Activated CD8-positive, alpha-beta memory T cell treated with anti-CD3 and anti-CD28 coated beads, Interleukin-2, amount 50 U/mL, for 1 hour (primary cell): ENCODE results near the gene LPIN1.

Source experiments
- DNase-seq: peaks from one replicate; pipeline ENCODE4 v3.0.0-alpha.2; 2020; ENCODE audit errors: extremely low read depth

The LPIN1 gene

GRCh38 chr2:11866358-11867335 is 120.2 kb downstream of the LPIN1 start:
- no peak for DNase-seq

GRCh38 chr2:11867926-11868325 is 121.5 kb downstream of the LPIN1 start:
- DNase-seq = no peak

- no peak for DNase-seq
Measured at GRCh38 chr2:11869391-11869991, 123.1 kb downstream of the LPIN1 start.

DNA sequence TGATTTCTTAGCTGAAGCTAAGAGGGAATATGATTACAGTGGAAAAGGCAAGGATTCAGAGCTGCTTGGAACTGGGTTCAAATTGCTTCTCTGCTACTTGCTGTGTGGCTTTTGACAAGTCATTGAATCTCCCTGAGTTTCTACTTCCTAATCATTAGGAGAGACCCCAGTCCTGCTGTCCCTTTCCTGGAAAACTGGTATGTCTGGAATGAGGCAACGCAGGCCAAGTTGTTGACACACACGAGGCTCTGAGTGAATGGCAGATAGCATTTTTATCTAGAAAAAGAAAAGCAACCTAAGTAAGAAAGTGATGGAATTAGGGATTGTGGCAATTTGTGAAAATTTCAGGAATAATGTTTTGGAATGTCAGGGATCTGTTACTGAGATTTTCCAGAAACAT is 123.6 kb downstream of the LPIN1 start:
- no peak for DNase-seq

- DNase-seq = no peak
Measured at GRCh38 chr2:11870584-11870983, 124.2 kb downstream of the LPIN1 start.

GRCh38 chr2:11871421-11871820 is 125.0 kb downstream of the LPIN1 start:
- no peak for DNase-seq

DNA sequence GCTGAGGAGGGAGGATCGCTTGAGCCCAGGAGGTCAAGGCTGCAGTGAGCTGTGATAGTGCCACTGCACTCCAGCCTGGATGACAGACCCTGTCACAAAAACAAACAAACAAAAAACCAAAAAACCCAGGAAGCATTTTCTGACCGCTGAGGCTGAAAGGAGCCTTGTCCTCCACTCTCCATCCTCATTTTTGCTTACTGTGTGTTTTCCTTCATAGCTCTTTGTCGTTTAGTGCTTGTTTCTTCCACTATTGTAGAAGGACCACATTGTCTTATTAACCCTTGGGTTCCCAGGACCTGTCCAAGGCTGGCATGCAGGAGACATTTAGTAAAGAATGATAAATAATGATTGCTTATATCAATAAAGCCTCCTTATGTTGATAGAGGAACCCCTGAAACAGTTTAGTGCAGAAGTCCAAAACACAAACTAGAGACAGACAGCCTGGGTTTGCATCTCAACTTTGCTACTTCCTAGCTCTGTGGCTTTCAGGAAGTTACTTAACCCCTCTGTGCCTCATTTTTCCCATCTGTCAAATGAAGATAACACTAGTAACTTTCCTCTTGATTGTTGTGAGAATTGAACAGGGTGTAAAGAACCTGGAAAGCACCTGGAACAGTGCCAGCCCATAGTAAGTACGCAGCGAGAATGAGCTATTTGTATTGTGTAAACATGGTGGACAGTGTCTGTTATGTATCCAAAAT is 126.0 kb downstream of the LPIN1 start:
- DNase-seq = no peak

DNA sequence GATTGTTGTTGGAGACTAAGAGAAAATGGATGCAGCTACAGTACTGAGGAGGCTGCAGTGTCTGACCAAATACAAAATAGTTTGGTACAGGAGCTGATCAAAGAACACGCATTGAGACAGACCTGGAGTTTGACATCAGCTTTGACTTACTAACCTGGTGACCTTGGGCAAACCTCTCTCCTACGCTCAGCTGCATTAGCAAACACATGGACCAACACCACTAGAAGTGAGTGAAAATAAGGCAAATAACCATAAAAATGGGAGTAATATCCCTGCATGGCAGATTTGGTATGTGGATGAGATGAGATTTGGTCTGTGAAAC is 126.5 kb downstream of the LPIN1 start:
- no peak for DNase-seq

DNA sequence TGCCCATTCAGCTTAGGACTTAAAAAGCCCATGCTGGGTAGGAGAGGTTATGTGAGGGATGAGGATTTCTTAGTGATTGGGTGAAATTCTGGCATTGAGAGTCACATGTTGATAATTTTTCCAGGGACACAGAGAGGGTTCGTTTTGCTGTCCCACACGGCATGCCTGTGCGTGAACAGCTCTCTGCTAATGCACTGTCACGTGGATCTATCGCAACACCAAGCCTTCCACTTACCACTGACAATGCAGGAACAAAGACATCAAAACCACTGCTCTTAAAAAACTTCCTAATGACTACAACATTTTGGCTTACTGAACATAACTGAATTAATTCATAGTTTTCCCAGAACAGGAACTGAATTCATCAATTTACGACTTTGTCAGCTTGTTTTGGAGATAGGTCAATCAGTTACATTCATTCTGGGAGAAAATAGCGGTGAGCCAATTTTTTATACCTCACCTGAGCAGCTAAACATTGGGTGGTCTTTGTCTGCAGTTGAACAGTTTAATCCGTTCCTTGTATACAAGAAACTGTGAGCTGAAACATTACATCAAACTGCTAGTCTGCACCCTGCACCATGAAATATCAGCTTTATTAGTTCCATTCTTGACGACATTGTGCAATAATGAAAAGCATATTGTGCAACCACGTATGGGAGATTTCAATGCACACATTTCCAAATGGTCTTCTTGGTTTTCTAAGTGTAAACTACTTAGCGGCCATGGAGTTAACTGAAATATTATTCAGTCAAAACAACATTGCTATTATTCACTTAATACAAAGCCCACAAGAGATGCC is 127.1 kb downstream of the LPIN1 start:
- DNase-seq = no peak

DNA sequence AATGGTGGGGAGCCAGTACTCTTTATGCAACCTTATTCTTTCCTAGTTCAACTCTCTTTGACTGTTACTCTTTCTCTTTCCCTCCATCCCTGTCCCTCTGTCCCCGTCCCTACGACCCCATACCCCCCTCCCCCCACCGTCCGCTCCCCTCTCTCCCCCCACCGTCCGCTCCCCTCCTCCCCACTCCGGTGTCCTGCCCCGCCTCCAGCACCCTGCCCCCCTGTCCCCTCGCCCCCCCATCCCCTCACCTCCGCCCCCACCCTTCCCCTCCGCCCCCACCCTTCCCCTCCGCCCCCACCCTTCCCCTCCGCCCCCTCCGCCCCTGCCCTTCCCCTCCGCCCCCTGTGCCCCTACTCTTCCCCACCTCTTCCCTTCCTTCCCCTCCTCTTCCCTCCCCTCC is 128.4 kb downstream of the LPIN1 start:
- DNase-seq = no peak

- DNase-seq = no peak
Measured at GRCh38 chr2:11875481-11875880, 129.0 kb downstream of the LPIN1 start.

- DNase-seq = no peak
Measured at GRCh38 chr2:11876436-11876835, 130.0 kb downstream of the LPIN1 start.

- no peak for DNase-seq
Measured at GRCh38 chr2:11876889-11877288, 130.5 kb downstream of the LPIN1 start.
